Measurements from ENCODE around the gene MRPS25. TPM values are rescaled to one million over a fixed set of nuclear protein-coding genes. Genes with fewer than 3 reads are reported as not detected.

The MRPS25 gene
- total and polyA plus RNA-seq, 9 of the 15 experiments (the other 6 are each of a cell fraction or from before 2014, with no cell fraction given) = 34.3 to 129 (median 78.2) TPM

DNA sequence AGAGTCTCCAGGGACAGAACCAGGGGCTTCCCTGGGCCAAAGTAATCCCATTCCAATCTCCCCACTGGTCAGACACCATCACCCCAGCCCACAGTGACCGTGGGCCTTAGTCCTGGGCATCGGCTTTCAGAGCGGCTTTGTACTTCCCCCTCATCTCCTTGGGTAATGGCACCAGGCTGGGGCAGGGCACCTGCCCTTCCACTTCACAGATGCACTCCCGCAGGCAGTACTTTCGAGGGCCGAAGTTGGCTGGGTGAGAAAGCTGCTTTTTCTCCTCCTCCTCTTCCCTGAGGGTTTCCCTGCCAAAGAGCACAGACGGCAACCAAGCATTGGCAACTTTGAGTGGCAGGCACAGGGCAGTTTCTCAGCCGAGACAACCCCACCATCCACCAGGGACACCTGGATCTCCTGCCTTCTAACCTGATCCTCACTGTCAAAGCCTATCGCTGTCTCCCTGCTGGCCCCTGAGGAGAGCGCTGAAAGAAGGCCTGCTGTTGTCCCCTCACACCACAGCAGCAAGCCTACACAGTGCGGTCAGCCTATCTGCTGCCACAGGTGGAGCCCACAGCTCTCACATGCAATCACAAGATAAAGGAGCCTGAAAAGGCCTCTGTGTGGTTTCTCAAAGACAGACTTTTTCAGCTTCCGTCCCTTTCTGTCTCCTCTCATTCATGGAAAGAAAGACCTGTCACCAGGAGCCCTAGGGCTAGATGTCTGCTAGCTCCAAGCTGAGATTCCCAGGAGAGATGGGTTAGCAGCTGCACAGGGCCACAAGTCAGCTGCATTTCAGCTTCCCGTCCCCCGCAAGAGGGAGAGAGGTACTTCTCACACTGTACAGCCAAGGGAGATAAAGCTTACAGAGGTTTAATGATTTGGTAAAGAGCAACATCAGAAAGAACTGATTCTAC, 12.5 kb downstream of the MRPS25 start (continued):
- TF ChIP-seq, protein P1, sequence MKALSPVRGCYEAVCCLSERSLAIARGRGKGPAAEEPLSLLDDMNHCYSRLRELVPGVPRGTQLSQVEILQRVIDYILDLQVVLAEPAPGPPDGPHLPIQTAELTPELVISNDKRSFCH (CRISPR knock-in tag; IDR thresholded peaks at IDR 0.05) = no peak
- TF ChIP-seq, protein P1 (tag; IDR thresholded peaks at IDR 0.05) = peak; percentile 97
- TF ChIP-seq ZNF668 (CRISPR knock-in tag; IDR thresholded peaks at IDR 0.05) (peak; percentile 33; the same call in 1 of the 2 replicates), TAF7 (tag; IDR thresholded peaks at IDR 0.05) (no peak), HSF4 (CRISPR knock-in tag; IDR thresholded peaks at IDR 0.05; ENCODE audit: borderline replicate concordance) (no peak), ZFPM2 (CRISPR knock-in tag; IDR thresholded peaks at IDR 0.05) (no peak), MTA2 (IDR thresholded peaks at IDR 0.05; ENCODE audit: low read depth) (peak; percentile 98)
- TF ChIP-seq, protein P2, sequence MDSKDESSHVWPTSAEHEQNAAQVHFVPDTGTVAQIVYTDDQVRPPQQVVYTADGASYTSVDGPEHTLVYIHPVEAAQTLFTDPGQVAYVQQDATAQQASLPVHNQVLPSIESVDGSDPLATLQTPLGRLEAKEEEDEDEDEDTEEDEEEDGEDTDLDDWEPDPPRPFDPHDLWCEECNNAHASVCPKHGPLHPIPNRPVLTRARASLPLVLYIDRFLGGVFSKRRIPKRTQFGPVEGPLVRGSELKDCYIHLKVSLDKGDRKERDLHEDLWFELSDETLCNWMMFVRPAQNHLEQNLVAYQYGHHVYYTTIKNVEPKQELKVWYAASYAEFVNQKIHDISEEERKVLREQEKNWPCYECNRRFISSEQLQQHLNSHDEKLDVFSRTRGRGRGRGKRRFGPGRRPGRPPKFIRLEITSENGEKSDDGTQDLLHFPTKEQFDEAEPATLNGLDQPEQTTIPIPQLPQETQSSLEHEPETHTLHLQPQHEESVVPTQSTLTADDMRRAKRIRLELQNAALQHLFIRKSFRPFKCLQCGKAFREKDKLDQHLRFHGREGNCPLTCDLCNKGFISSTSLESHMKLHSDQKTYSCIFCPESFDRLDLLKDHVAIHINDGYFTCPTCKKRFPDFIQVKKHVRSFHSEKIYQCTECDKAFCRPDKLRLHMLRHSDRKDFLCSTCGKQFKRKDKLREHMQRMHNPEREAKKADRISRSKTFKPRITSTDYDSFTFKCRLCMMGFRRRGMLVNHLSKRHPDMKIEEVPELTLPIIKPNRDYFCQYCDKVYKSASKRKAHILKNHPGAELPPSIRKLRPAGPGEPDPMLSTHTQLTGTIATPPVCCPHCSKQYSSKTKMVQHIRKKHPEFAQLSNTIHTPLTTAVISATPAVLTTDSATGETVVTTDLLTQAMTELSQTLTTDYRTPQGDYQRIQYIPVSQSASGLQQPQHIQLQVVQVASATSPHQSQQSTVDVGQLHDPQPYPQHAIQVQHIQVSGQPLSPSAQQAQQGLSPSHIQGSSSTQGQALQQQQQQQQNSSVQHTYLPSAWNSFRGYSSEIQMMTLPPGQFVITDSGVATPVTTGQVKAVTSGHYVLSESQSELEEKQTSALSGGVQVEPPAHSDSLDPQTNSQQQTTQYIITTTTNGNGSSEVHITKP (IDR thresholded peaks at IDR 0.05; ENCODE audit: partially characterized antibody) = peak; percentile 34
- TF ChIP-seq, protein P3, sequence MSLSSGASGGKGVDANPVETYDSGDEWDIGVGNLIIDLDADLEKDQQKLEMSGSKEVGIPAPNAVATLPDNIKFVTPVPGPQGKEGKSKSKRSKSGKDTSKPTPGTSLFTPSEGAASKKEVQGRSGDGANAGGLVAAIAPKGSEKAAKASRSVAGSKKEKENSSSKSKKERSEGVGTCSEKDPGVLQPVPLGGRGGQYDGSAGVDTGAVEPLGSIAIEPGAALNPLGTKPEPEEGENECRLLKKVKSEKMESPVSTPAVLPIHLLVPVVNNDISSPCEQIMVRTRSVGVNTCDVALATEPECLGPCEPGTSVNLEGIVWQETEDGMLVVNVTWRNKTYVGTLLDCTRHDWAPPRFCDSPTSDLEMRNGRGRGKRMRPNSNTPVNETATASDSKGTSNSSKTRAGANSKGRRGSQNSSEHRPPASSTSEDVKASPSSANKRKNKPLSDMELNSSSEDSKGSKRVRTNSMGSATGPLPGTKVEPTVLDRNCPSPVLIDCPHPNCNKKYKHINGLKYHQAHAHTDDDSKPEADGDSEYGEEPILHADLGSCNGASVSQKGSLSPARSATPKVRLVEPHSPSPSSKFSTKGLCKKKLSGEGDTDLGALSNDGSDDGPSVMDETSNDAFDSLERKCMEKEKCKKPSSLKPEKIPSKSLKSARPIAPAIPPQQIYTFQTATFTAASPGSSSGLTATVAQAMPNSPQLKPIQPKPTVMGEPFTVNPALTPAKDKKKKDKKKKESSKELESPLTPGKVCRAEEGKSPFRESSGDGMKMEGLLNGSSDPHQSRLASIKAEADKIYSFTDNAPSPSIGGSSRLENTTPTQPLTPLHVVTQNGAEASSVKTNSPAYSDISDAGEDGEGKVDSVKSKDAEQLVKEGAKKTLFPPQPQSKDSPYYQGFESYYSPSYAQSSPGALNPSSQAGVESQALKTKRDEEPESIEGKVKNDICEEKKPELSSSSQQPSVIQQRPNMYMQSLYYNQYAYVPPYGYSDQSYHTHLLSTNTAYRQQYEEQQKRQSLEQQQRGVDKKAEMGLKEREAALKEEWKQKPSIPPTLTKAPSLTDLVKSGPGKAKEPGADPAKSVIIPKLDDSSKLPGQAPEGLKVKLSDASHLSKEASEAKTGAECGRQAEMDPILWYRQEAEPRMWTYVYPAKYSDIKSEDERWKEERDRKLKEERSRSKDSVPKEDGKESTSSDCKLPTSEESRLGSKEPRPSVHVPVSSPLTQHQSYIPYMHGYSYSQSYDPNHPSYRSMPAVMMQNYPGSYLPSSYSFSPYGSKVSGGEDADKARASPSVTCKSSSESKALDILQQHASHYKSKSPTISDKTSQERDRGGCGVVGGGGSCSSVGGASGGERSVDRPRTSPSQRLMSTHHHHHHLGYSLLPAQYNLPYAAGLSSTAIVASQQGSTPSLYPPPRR (CRISPR knock-in tag; IDR thresholded peaks at IDR 0.05; ENCODE audit: borderline replicate concordance) = peak; percentile 100

Data from K562 (cell line).